GM18505 (cell line): ENCODE data around the gene ACBD4.

Source experiments
- ATAC-seq: cut with Tn5 transposase; IDR thresholded peaks from one replicate; pipeline ENCODE4 v1.9.1; 2021; ENCODE audit not compliant: unreplicated experiment
- POLR2A ChIP-seq: IDR thresholded peaks from 4 replicates; pipeline ENCODE4 v1.6.1; 2011; ENCODE audit warnings: borderline replicate concordance; ENCODE audit not compliant: insufficient read depth, insufficient read length; ENCODE audit errors: extremely low read depth

ACBD4 gene

GRCh38 chr17:45139533-45139920 is 4.0 kb downstream of the ACBD4 start:
- no peak for ATAC-seq
- no peak for TF ChIP-seq POLR2A

GRCh38 chr17:45143094-45143670 is 7.7 kb downstream of the ACBD4 start:
- TF ChIP-seq POLR2A: no peak
- no peak for ATAC-seq

GRCh38 chr17:45143767-45144198 is 8.3 kb downstream of the ACBD4 start:
- TF ChIP-seq POLR2A: peak; percentile 1
- no peak for ATAC-seq

- no peak for TF ChIP-seq POLR2A
- no peak for ATAC-seq
Measured at GRCh38 chr17:45144199-45145034, 8.9 kb downstream of the ACBD4 start.

GRCh38 chr17:45145035-45145389 is 9.5 kb downstream of the ACBD4 start:
- TF ChIP-seq POLR2A: no peak
- ATAC-seq: no peak

GRCh38 chr17:45146166-45146565 is 10.7 kb downstream of the ACBD4 start:
- no peak for ATAC-seq
- TF ChIP-seq POLR2A: no peak

- TF ChIP-seq POLR2A: no peak
- ATAC-seq: no peak
Measured at GRCh38 chr17:45146592-45146889, 11.1 kb downstream of the ACBD4 start.

GRCh38 chr17:45146890-45147580 is 11.5 kb downstream of the ACBD4 start:
- peak; percentile 1 for ATAC-seq
- TF ChIP-seq POLR2A: peak; percentile 60

GRCh38 chr17:45147581-45148182 is 12.2 kb downstream of the ACBD4 start:
- no peak for TF ChIP-seq POLR2A
- ATAC-seq: peak; percentile 17

- peak; percentile 100 for TF ChIP-seq POLR2A
- ATAC-seq: peak; percentile 58
Measured at GRCh38 chr17:45148183-45149036, 12.9 kb downstream of the ACBD4 start, which contains the start of gene HEXIM1. Gene HEXIM1, plus strand, starts transcription at chr17:45148475. Its CDS starts 716 bp downstream, at chr17:45149191.

GRCh38 chr17:45149037-45149668 is 13.7 kb downstream of the ACBD4 start:
- TF ChIP-seq POLR2A: no peak
- peak; percentile 25 for ATAC-seq
